ENCODE measurements around the gene SLC22A14.

SLC22A14 gene

GRCh38 chr3:38345879-38346586 lies 63.9 kb downstream of the SLC22A14 start:
- no peak for DNase-seq (ENCODE audit: low spot score)

GRCh38 chr3:38346587-38347410 lies 64.7 kb downstream of the SLC22A14 start, which contains the start of gene XYLB:
Gene XYLB, plus strand, starts transcription at chr3:38346785. Its CDS starts 84 bp downstream, at chr3:38346869.
- DNase-seq (ENCODE audit: low spot score), result peak; percentile 84

GRCh38 chr3:38347421-38348200 lies 65.5 kb downstream of the SLC22A14 start:
- no peak for DNase-seq (ENCODE audit: low spot score)

- no peak for DNase-seq (ENCODE audit: low spot score)
Measured at GRCh38 chr3:38348903-38349302, 66.8 kb downstream of the SLC22A14 start.

GRCh38 chr3:38349684-38350359 lies 67.7 kb downstream of the SLC22A14 start:
- no peak for DNase-seq (ENCODE audit: low spot score)

GRCh38 chr3:38353151-38353550 lies 71.1 kb downstream of the SLC22A14 start:
- DNase-seq (ENCODE audit: low spot score), result no peak

GRCh38 chr3:38354588-38355330 lies 72.7 kb downstream of the SLC22A14 start:
- DNase-seq (ENCODE audit: low spot score), result no peak

- no peak for DNase-seq (ENCODE audit: low spot score)
Measured at GRCh38 chr3:38359038-38359437, 76.9 kb downstream of the SLC22A14 start.

- no peak for DNase-seq (ENCODE audit: low spot score)
Measured at GRCh38 chr3:38360345-38360744, 78.3 kb downstream of the SLC22A14 start.

GRCh38 chr3:38361496-38361895 lies 79.4 kb downstream of the SLC22A14 start:
- DNase-seq (ENCODE audit: low spot score), result no peak

- no peak for DNase-seq (ENCODE audit: low spot score)
Measured at GRCh38 chr3:38362825-38363224, 80.7 kb downstream of the SLC22A14 start.

GRCh38 chr3:38364721-38365400 lies 82.8 kb downstream of the SLC22A14 start:
- DNase-seq (ENCODE audit: low spot score), result no peak

GRCh38 chr3:38365469-38366062 lies 83.5 kb downstream of the SLC22A14 start:
- DNase-seq (ENCODE audit: low spot score), result no peak

- no peak for DNase-seq (ENCODE audit: low spot score)
Measured at GRCh38 chr3:38366082-38366481, 84.0 kb downstream of the SLC22A14 start.

GRCh38 chr3:38367779-38368178 lies 85.7 kb downstream of the SLC22A14 start:
- no peak for DNase-seq (ENCODE audit: low spot score)
